ENCODE measurements around the gene SLC22A23. TPM values are rescaled to one million over a fixed set of nuclear protein-coding genes. Genes with fewer than 3 reads are reported as not detected.

Gene SLC22A23
- total RNA-seq, 2 experiments from 2014 or later, result 0.37 to 0.39 TPM

- Mint-ChIP-seq H3K36me3 (ENCODE audit: low read depth) (no peaks in the 10 kb centered on the region), H3K27ac (no peak overlapping the region), H3K4me3 (no peak overlapping the region), H3K27me3 (no peaks in the 10 kb centered on the region), H3K9me3 (ENCODE audit: low read depth) (no peaks in the 10 kb centered on the region), H3K4me1 (peaks cover 13% of the 10 kb centered on the region)
- ATAC-seq (no peak), DNase-seq (no peak)
- intact Hi-C loops (cut with DNase I, micrococcal nuclease), result loop anchor here in 1 of 2 experiments (5.0 kb wide), 1 partner anchor 134 kb away; no protein-coding TSS in a partner anchor
- ChIA-PET CTCF (interaction anchor here (0.7 kb wide), 1 partner anchor 62 kb away, joined by 3 read pairs; no protein-coding TSS in a partner anchor), POLR2A (no interaction called here)
These were observed 178.9 kb downstream of the SLC22A23 start for GRCh38 chr6:3277851-3278416.

- no peaks in the 10 kb centered on the region for H3K27me3 Mint-ChIP-seq
- ATAC-seq, result no peak
- no peak for DNase-seq
- H3K36me3 Mint-ChIP-seq (ENCODE audit: low read depth), result no peaks in the 10 kb centered on the region
- H3K4me1 Mint-ChIP-seq, result peaks cover 18% of the 10 kb centered on the region
- no peaks in the 10 kb centered on the region for H3K9me3 Mint-ChIP-seq (ENCODE audit: low read depth)
- POLR2A ChIA-PET, result interaction anchor here (0.6 kb wide), 1 partner anchor 12 kb away, joined by 6 read pairs; no protein-coding TSS in a partner anchor
- intact Hi-C loops (cut with DNase I, micrococcal nuclease), result loop anchor here in 1 of 2 experiments (5.0 kb wide), 1 partner anchor 135 kb away; no protein-coding TSS in a partner anchor
- no peak overlapping the region for H3K27ac Mint-ChIP-seq
- H3K4me3 Mint-ChIP-seq, result no peak overlapping the region
- CTCF ChIA-PET, result interaction anchor here (0.7 to 1.2 kb wide), 2 partner anchors 62 to 455 kb away, joined by 3 to 5 read pairs; no protein-coding TSS in a partner anchor
These were observed 179.6 kb downstream of the SLC22A23 start for GRCh38 chr6:3277251-3277650.

- CTCF ChIA-PET, result interaction anchor here (0.6 to 1.7 kb wide), 4 partner anchors 9 to 499 kb away, joined by 3 to 5 read pairs (median 4); no protein-coding TSS in a partner anchor
- intact Hi-C loops (cut with DNase I, micrococcal nuclease), result loop anchor here in 1 of 2 experiments (5.0 kb wide), 1 partner anchor 136 kb away; no protein-coding TSS in a partner anchor
- ATAC-seq, result no peak
These were observed 180.4 kb downstream of the SLC22A23 start for GRCh38 chr6:3276174-3277167.

GRCh38 chr6:3273707-3274521, 182.9 kb downstream of the SLC22A23 start:
- H3K36me3 Mint-ChIP-seq (ENCODE audit: low read depth), result peaks cover 23% of the 10 kb centered on the region
- ATAC-seq (peak; percentile 65), DNase-seq (no peak)
- CTCF ChIA-PET, result interaction anchor here (1.1 to 1.4 kb wide), 2 partner anchors 22 to 467 kb away, joined by 3 to 4 read pairs; no protein-coding TSS in a partner anchor
- peak overlapping the region; percentile 4 for H3K27ac Mint-ChIP-seq
- H3K9me3 Mint-ChIP-seq (ENCODE audit: low read depth), result no peaks in the 10 kb centered on the region
- intact Hi-C loops (cut with DNase I, micrococcal nuclease), result no loop called here
- peaks cover 16% of the 10 kb centered on the region for H3K4me1 Mint-ChIP-seq
- no peak overlapping the region for H3K4me3 Mint-ChIP-seq
- H3K27me3 Mint-ChIP-seq, result no peaks in the 10 kb centered on the region
- POLR2A ChIA-PET, result no interaction called here

More at GRCh38 chr6:3276174-3277167, 180.4 kb downstream of the SLC22A23 start:
- Mint-ChIP-seq H3K9me3 (ENCODE audit: low read depth) (no peaks in the 10 kb centered on the region), H3K27ac (no peak overlapping the region), H3K4me3 (no peak overlapping the region), H3K36me3 (ENCODE audit: low read depth) (peaks cover 6% of the 10 kb centered on the region), H3K27me3 (no peaks in the 10 kb centered on the region), H3K4me1 (peaks cover 18% of the 10 kb centered on the region)
- POLR2A ChIA-PET, result interaction anchor here (0.6 kb wide), 1 partner anchor 13 kb away, joined by 6 read pairs; no protein-coding TSS in a partner anchor
- DNase-seq, result no peak

- no peak overlapping the region for H3K27ac Mint-ChIP-seq
- H3K9me3 Mint-ChIP-seq (ENCODE audit: low read depth), result no peaks in the 10 kb centered on the region
- H3K4me3 Mint-ChIP-seq, result no peak overlapping the region
- H3K27me3 Mint-ChIP-seq, result no peaks in the 10 kb centered on the region
- no peak for ATAC-seq
- peaks cover 28% of the 10 kb centered on the region for H3K36me3 Mint-ChIP-seq (ENCODE audit: low read depth)
- ChIA-PET POLR2A (no interaction called here), CTCF (interaction anchor here (1.4 to 1.8 kb wide), 2 partner anchors 22 to 468 kb away, joined by 4 to 5 read pairs; no protein-coding TSS in a partner anchor)
- H3K4me1 Mint-ChIP-seq, result peaks cover 20% of the 10 kb centered on the region
- no peak for DNase-seq
- intact Hi-C loops (cut with DNase I, micrococcal nuclease), result no loop called here
These were observed 183.8 kb downstream of the SLC22A23 start for GRCh38 chr6:3272911-3273547.

GRCh38 chr6:3271756-3272155, 185.1 kb downstream of the SLC22A23 start:
- ChIA-PET POLR2A (no interaction called here), CTCF (interaction anchor here (0.8 to 1.8 kb wide), 4 partner anchors 10 to 21 kb away, joined by 4 to 6 read pairs (median 5); no protein-coding TSS in a partner anchor)
- Mint-ChIP-seq H3K4me1 (peaks cover 23% of the 10 kb centered on the region), H3K9me3 (ENCODE audit: low read depth) (no peaks in the 10 kb centered on the region), H3K4me3 (no peak overlapping the region), H3K27ac (no peak overlapping the region), H3K36me3 (ENCODE audit: low read depth) (peaks cover 30% of the 10 kb centered on the region), H3K27me3 (no peaks in the 10 kb centered on the region)
- ATAC-seq (no peak), DNase-seq (no peak)
- intact Hi-C loops (cut with DNase I, micrococcal nuclease), result no loop called here

- ATAC-seq, result no peak
- Mint-ChIP-seq H3K27ac (no peak overlapping the region), H3K9me3 (ENCODE audit: low read depth) (no peaks in the 10 kb centered on the region), H3K27me3 (no peaks in the 10 kb centered on the region), H3K4me3 (no peak overlapping the region), H3K36me3 (ENCODE audit: low read depth) (peaks cover 35% of the 10 kb centered on the region), H3K4me1 (peaks cover 27% of the 10 kb centered on the region)
- ChIA-PET CTCF (no interaction called here), POLR2A (interaction anchor here (0.7 kb wide), 1 partner anchor 9 kb away, joined by 3 read pairs; no protein-coding TSS in a partner anchor)
- DNase-seq, result no peak
- intact Hi-C loops (cut with DNase I, micrococcal nuclease), result no loop called here
These were observed 186.6 kb downstream of the SLC22A23 start for GRCh38 chr6:3270258-3270657.

- no peak overlapping the region for H3K4me3 Mint-ChIP-seq
- CTCF ChIA-PET, result interaction anchor here (1.0 kb wide), 1 partner anchor 10 kb away, joined by 4 read pairs; no protein-coding TSS in a partner anchor
- DNase-seq (peak; percentile 45), ATAC-seq (peak; percentile 60)
- no peaks in the 10 kb centered on the region for H3K27me3 Mint-ChIP-seq
- intact Hi-C loops (cut with DNase I, micrococcal nuclease), result no loop called here
- H3K36me3 Mint-ChIP-seq (ENCODE audit: low read depth), result peaks cover 40% of the 10 kb centered on the region
- no peaks in the 10 kb centered on the region for H3K9me3 Mint-ChIP-seq (ENCODE audit: low read depth)
- POLR2A ChIA-PET, result interaction anchor here (0.7 kb wide), 1 partner anchor 8 kb away, joined by 3 read pairs; no protein-coding TSS in a partner anchor
- no peak overlapping the region for H3K27ac Mint-ChIP-seq
- H3K4me1 Mint-ChIP-seq, result peaks cover 28% of the 10 kb centered on the region
These were observed 187.4 kb downstream of the SLC22A23 start for GRCh38 chr6:3269281-3269975.

GRCh38 chr6:3268680-3269079, 188.2 kb downstream of the SLC22A23 start:
- Mint-ChIP-seq H3K4me3 (no peak overlapping the region), H3K4me1 (peaks cover 27% of the 10 kb centered on the region), H3K27ac (no peak overlapping the region), H3K36me3 (ENCODE audit: low read depth) (peaks cover 43% of the 10 kb centered on the region), H3K27me3 (no peaks in the 10 kb centered on the region), H3K9me3 (ENCODE audit: low read depth) (no peaks in the 10 kb centered on the region)
- no peak for DNase-seq
- intact Hi-C loops (cut with DNase I, micrococcal nuclease), result no loop called here
- no peak for ATAC-seq
- CTCF ChIA-PET, result interaction anchor here (0.6 to 1.0 kb wide), 2 partner anchors 11 to 473 kb away, joined by 3 to 4 read pairs; no protein-coding TSS in a partner anchor
- POLR2A ChIA-PET, result no interaction called here

- Mint-ChIP-seq H3K9me3 (ENCODE audit: low read depth) (no peaks in the 10 kb centered on the region), H3K36me3 (ENCODE audit: low read depth) (peaks cover 51% of the 10 kb centered on the region), H3K27me3 (no peaks in the 10 kb centered on the region), H3K4me1 (peaks cover 31% of the 10 kb centered on the region), H3K4me3 (no peak overlapping the region), H3K27ac (no peak overlapping the region)
- DNase-seq (no peak), ATAC-seq (no peak)
- intact Hi-C loops (cut with DNase I, micrococcal nuclease), result no loop called here
- POLR2A ChIA-PET, result no interaction called here
- CTCF ChIA-PET, result no interaction called here
These were observed 189.7 kb downstream of the SLC22A23 start for GRCh38 chr6:3267162-3267561.
